GM20000 (cell line): Measurements from ENCODE around the gene DPP6.

Source experiments
- DNase-seq: peaks from one replicate; pipeline ENCODE4 v3.0.0; 2012; ENCODE audit warnings: low spot score
- CTCF ChIP-seq: IDR thresholded peaks from 2 replicates; pipeline ENCODE4 v1.5.1; 2012; ENCODE audit warnings: mild to moderate bottlenecking, control low read depth; ENCODE audit errors: extremely low read depth, missing control alignments

Gene DPP6

GRCh38 chr7:154433632-154434598, 381.7 kb downstream of the DPP6 start:
- no peak for DNase-seq
- no peak for TF ChIP-seq CTCF

GRCh38 chr7:154436560-154436959, 384.4 kb downstream of the DPP6 start:
- no peak for TF ChIP-seq CTCF
- no peak for DNase-seq

- no peak for TF ChIP-seq CTCF
- no peak for DNase-seq
Measured at GRCh38 chr7:154437234-154437633, 385.0 kb downstream of the DPP6 start.

- DNase-seq, result no peak
- TF ChIP-seq CTCF, result no peak
Measured at GRCh38 chr7:154438571-154439367, 386.6 kb downstream of the DPP6 start.

- TF ChIP-seq CTCF, result no peak
- no peak for DNase-seq
Measured at GRCh38 chr7:154440058-154440457, 387.9 kb downstream of the DPP6 start.

- TF ChIP-seq CTCF, result no peak
- no peak for DNase-seq
Measured at GRCh38 chr7:154440651-154441050, 388.5 kb downstream of the DPP6 start.

GRCh38 chr7:154441811-154442210, 389.6 kb downstream of the DPP6 start:
- TF ChIP-seq CTCF, result no peak
- DNase-seq, result no peak
